Measurements from ENCODE around the gene GPR89A.
"Not testable (repeated sequence)": the region's sequence is repeated elsewhere in the genome, so short reads cannot be mapped to it uniquely, and the experiment has no call there.

Gene GPR89A

GRCh38 chr1:145607833-145608733 lies at the start of gene GPR89A:
GPR89A (plus strand) TSS chr1:145607988; CDS start chr1:145608134, 146 bp downstream.
- peak; percentile 98 for DNase-seq (ENCODE audit: low read depth, low spot score)

- DNase-seq (ENCODE audit: low read depth, low spot score) = not testable (repeated sequence)
Observed at GRCh38 chr1:145586820-145587219, 21.0 kb upstream of the GPR89A start.

- peak; percentile 2 for DNase-seq (ENCODE audit: low read depth, low spot score)
Observed at GRCh38 chr1:145590806-145591205, 17.0 kb upstream of the GPR89A start.

DNA sequence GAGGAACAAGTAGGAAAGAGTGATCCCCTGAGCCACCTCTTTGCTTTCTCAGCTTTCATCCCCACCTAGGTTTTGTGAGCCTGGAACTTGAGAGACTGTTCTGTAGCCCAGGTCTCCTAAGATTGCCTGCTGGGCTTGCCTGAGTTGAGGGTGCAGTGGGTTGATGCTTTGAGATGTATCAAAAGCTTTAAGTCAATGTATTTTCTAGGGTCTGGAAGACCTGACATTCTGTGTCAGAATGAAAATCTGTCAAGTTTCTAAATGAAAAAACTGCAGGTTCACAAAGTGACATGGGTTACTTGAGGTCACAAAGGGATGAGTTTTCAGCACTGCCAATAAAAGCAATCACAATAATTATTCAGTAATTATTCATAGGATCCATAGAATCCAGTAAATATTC lies 15.4 kb upstream of the GPR89A start:
- not testable (repeated sequence) for DNase-seq (ENCODE audit: low read depth, low spot score)

DNA sequence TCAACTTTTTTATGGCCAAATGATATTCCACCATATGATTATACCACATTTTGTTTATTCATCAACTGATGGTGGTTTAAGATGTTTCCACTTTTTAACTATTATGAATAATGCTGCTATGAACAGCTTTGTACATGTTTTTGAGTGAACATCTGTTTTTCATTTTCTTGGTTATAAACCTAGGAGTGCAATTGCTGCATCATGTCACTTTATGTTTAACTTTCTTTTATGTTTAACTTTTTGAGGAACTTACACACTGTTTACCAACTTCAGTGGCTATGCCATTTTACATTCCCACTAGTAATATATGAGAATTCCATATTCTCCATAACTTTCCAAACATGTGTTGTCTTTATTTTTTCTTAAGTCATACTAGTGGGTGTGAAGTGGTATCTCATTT lies 12.4 kb upstream of the GPR89A start:
- not testable (repeated sequence) for DNase-seq (ENCODE audit: low read depth, low spot score)

DNA sequence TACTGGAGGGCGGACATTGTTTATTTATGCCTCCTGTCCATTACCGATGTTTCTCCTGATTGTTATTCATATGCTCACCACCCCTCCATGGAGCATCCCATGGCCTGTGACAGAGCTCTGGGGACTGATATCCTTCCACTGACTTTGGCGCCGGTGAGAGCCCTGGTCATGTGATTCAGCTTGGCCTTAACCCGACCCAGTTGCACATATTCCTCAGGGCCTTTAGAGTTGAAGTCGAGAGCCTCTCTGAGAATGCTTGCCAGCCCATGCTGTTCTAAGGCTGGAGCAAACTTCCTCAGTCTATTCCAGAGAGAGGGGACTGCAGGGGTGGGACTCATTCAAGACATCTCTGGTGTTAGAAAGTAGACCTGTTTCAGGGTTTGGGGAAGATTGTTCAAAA lies 11.6 kb upstream of the GPR89A start:
- DNase-seq (ENCODE audit: low read depth, low spot score) = not testable (repeated sequence)

DNA sequence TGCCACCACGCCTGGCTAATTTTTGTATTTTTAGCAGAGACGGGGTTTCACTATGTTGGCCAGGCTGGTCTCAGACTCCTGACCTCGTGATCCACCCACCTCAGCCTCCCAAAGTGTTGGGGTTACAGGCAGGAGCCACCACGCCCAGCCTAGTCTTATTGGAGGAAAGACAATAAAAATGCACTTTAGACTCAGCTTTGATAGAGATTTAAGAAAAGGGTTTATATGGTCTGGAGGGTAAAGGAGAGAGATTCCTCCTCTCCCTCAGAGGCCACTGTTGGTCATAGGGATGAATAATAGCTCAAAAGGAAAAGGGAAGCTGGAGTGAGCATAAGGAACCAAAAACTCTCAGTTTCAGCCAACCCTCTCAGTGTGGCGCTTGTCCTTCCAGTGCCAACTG lies 8.4 kb upstream of the GPR89A start:
- DNase-seq (ENCODE audit: low read depth, low spot score) = not testable (repeated sequence)

DNA sequence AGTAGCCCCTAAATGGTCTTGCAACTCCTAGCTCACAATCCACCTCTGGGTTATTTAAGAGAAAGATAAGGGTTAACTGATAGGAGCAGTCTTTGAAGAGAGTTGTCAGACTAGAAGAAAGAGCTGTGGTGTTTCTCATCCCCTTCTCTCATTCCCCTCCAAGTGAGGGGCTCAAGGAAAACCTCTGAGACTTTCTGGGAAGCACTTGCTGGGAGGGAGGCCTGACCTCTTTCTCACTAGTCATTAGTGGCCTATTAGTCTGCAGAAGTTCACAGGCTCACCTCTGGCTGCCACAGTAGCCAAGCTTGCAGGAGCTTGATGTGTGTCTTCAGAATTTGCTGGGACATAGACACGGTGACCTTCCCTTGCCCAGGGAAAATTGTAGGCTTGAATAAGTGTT lies 6.2 kb upstream of the GPR89A start:
- DNase-seq (ENCODE audit: low read depth, low spot score) = no peak

GRCh38 chr1:145606840-145607239 lies 948 bp upstream of the GPR89A start:
- DNase-seq (ENCODE audit: low read depth, low spot score) = not testable (repeated sequence)

GRCh38 chr1:145607289-145607688 lies 499 bp upstream of the GPR89A start:
- not testable (repeated sequence) for DNase-seq (ENCODE audit: low read depth, low spot score)

- DNase-seq (ENCODE audit: low read depth, low spot score) = not testable (repeated sequence)
Observed at GRCh38 chr1:145610744-145611143, 3.0 kb downstream of the GPR89A start.

- not testable (repeated sequence) for DNase-seq (ENCODE audit: low read depth, low spot score)
Observed at GRCh38 chr1:145620073-145620472, 12.3 kb downstream of the GPR89A start.

GRCh38 chr1:145622177-145622576 lies 14.4 kb downstream of the GPR89A start:
- DNase-seq (ENCODE audit: low read depth, low spot score) = not testable (repeated sequence)

DNA sequence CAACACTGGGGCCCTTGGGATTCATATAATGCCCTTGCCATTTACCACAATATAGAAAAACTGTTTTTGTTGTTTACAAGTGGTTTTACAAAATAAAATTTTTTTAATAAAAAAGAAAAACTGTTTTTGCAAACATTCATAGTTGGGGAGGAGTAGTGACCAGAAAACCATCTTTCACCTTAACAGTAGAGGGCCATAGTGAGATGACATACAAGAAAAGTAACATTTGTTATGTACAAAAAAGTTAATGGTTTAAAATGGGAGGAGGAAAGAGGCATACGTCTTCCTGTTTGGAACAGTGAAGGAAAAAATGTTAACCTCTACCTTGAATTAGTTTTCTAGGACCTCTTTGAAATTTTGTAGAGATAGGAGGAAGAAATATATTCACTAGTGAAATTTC lies 28.4 kb downstream of the GPR89A start:
- not testable (repeated sequence) for DNase-seq (ENCODE audit: low read depth, low spot score)

- not testable (repeated sequence) for DNase-seq (ENCODE audit: low read depth, low spot score)
Observed at GRCh38 chr1:145641886-145642285, 34.1 kb downstream of the GPR89A start.

GRCh38 chr1:145643990-145644389 lies 36.2 kb downstream of the GPR89A start:
- not testable (repeated sequence) for DNase-seq (ENCODE audit: low read depth, low spot score)

DNA sequence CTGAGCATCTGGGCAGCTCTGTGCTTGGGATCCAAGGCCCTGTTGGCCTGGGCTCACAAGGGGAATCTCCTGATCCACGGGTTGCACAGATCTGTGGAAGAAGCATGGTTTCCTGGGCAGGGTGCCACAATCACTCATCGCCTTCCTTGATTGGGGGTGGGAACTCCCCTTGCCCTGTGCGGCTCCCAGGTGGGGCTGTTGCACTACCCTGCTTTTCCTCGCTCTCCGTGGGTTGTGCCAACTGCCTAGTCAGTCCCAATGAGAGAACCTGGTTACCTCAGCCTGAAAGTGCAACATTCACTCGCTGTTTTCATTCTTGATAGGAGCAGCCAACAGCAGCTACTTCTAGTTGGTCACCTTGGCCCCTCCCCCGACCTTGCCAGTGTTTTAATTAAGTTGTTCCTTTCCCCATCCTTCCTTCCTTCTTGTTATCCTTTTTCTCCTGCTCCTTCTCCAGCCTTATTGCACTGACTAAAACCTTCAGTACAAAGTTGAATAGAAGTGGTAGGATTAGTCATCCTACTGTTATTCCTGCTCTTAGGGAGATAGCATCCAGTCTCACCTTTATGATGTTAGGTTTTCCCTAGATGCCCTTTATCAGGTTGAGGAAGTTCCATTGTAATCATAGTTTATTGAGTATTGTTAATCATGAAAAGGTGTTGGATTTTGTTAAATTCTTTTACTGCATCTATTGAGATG lies 48.6 kb downstream of the GPR89A start:
- peak; percentile 0 for DNase-seq (ENCODE audit: low read depth, low spot score)

DNA sequence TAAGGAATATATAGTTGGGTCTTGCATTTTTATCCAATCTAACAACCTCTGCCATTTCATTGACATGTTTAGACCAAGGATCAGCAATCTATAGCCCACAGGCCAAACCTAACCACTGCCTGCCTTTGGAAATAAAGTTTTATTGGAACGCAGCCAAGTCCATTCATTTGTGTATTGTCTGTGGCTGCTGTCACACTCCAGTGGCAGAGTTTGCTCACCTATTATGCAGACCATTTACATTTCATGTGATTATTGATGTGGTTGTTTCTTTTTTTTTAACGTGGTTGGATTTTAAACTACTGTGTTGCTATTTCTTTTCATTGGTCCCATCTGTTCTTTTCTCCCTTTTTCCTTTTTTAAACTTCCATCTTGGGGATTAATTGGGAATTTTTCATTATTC lies 54.7 kb downstream of the GPR89A start:
- DNase-seq (ENCODE audit: low read depth, low spot score) = peak; percentile 5

GRCh38 chr1:145665015-145665414 lies 57.2 kb downstream of the GPR89A start:
- peak; percentile 2 for DNase-seq (ENCODE audit: low read depth, low spot score)

DNA sequence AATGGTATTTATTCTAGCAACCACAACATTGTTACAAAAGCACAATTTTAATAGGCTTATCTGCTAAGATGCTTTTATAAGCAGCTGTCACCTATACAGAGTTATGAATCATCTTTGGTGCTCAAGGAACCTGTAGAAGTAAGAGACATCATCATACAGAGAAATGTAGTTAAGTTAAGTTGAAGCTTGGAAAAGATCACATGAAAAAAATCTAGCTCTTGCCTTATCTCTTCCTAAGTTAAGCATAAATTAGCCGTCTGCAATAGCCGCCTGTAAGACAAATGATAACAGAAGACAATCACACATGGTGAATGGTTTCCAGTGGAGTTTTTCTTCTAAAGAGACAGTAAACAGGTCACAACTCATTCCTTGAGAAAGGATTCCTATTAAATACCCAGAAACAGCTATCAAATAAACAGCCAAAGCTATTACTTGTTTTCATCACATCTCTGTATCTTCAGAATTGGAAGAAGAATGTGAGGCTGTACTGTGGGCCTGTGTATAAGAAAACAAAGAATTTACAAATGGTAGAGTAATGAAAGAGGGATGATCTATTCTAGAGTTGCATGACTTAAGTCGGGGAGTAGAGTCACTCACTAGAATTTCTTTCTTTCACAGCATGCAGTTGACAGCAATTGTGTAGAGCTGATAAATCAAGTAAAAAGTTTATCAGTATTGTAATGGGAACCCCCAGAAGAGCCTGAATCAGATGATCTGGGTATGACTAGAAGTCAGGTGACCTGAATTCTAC lies 63.4 kb downstream of the GPR89A start:
- DNase-seq (ENCODE audit: low read depth, low spot score) = not testable (repeated sequence)

DNA sequence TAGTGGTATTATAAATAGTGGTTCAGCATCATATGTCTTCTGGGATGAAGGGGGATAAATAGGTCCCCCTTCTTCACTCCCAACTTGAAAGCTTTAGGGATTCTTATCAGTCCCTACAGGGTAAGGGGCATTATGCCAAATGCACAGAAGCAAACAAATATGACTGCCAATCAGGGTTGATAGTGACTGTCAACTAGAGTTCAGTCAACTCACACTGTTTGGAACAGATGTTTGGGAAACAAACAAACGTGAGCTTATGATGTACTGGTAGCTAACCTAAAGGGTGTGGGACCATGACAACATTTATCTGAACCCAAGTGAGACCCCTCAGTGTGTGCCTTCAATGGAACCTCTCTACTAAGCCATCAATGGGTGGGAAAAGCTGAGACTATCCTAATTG lies 65.4 kb downstream of the GPR89A start:
- DNase-seq (ENCODE audit: low read depth, low spot score) = not testable (repeated sequence)

- not testable (repeated sequence) for DNase-seq (ENCODE audit: low read depth, low spot score)
Observed at GRCh38 chr1:145684858-145685257, 77.1 kb downstream of the GPR89A start.
